GM23338 (cell line): ENCODE data around the gene JAG2. TPM values are rescaled to one million over a fixed set of nuclear protein-coding genes. Genes with fewer than 3 reads are reported as not detected.

Experiments
- ATAC-seq: fragments of 200-7000 bp; cut with Tn5 transposase; 3 replicates; pipeline ENCODE4 v1.9.1; 2020
- DNase-seq: peaks from one replicate; pipeline ENCODE4 v3.0.0-alpha.2; 2015; ENCODE audit warnings: low spot score
- H2AFZ ChIP-seq: fragments of 200-600 bp; sonication (generic); 2 replicates; pipeline ENCODE4 v1.8.0; 2016; ENCODE audit warnings: antibody characterized with exemption, mild to moderate bottlenecking, moderate library complexity
- H3F3A ChIP-seq: fragments of 200-600 bp; sonication (generic); replicated peaks from 2 replicates; pipeline ENCODE4 v1.8.0; 2017; ENCODE audit warnings: antibody characterized with exemption, mixed run types, low read depth
- H3K27ac ChIP-seq: fragments of 200-600 bp; sonication (generic); 2 replicates; pipeline ENCODE4 v1.6.1; 2016; ENCODE audit warnings: low read depth
- H3K27me3 ChIP-seq: fragments of 200-600 bp; sonication (generic); 2 replicates; pipeline ENCODE4 v1.8.0; 2016; ENCODE audit warnings: mild to moderate bottlenecking, mixed run types, moderate library complexity; ENCODE audit not compliant: insufficient read depth
- H3K36me3 ChIP-seq: fragments of 200-600 bp; sonication (generic); 2 replicates; pipeline ENCODE4 v1.8.0; 2016; ENCODE audit warnings: mild to moderate bottlenecking; ENCODE audit not compliant: insufficient read depth
- H3K4me1 ChIP-seq: fragments of 200-600 bp; sonication (generic); 2 replicates; pipeline ENCODE4 v1.8.0; 2016; ENCODE audit warnings: mild to moderate bottlenecking, moderate library complexity; ENCODE audit not compliant: insufficient read depth
- H3K4me2 ChIP-seq: fragments of 200-600 bp; sonication (generic); 2 replicates; pipeline ENCODE4 v1.7.1; 2017; ENCODE audit warnings: mixed run types
- H3K4me3 ChIP-seq: fragments of 200-600 bp; sonication (generic); 2 replicates; pipeline ENCODE4 v1.6.1; 2016; ENCODE audit warnings: mixed run types
- H3K79me2 ChIP-seq: fragments of 200-600 bp; sonication (generic); replicated peaks from 2 replicates; pipeline ENCODE4 v1.8.0; 2017; ENCODE audit warnings: mild to moderate bottlenecking; ENCODE audit not compliant: insufficient read depth
- H3K9me2 ChIP-seq: fragments of 200-600 bp; sonication (generic); 2 replicates; pipeline ENCODE4 v1.8.0; 2017; ENCODE audit not compliant: insufficient read depth
- H4K20me1 ChIP-seq: fragments of 200-600 bp; sonication (generic); replicated peaks from 2 replicates; pipeline ENCODE4 v1.8.0; 2017; ENCODE audit warnings: mild to moderate bottlenecking; ENCODE audit not compliant: insufficient read depth
- H3K27ac Mint-ChIP-seq: 2 replicates; pipeline ENCODE4 v1.8.0; 2020; ENCODE audit warnings: inconsistent platforms, mild to moderate bottlenecking, moderate library complexity, mixed read lengths
- H3K27me3 Mint-ChIP-seq: 3 replicates; pipeline ENCODE4 v1.8.0; 2022; ENCODE audit warnings: low read depth, mild to moderate bottlenecking, moderate library complexity, mixed read lengths, inconsistent platforms; ENCODE audit not compliant: insufficient read depth, poor library complexity
- H3K36me3 Mint-ChIP-seq: 3 replicates; pipeline ENCODE4 v1.8.0; 2021; ENCODE audit warnings: low read depth, mild to moderate bottlenecking, inconsistent platforms, moderate library complexity, mixed read lengths
- H3K4me1 Mint-ChIP-seq: 3 replicates; pipeline ENCODE4 v1.8.0; 2020; ENCODE audit warnings: mild to moderate bottlenecking, inconsistent platforms, mixed read lengths
- H3K4me3 Mint-ChIP-seq: 3 replicates; pipeline ENCODE4 v1.8.0; 2021; ENCODE audit warnings: moderate library complexity, mild to moderate bottlenecking, inconsistent platforms, mixed read lengths
- H3K9me3 Mint-ChIP-seq: 3 replicates; pipeline ENCODE4 v1.8.0; 2020; ENCODE audit warnings: moderate library complexity, mild to moderate bottlenecking, inconsistent platforms, mixed read lengths
- CREB1 ChIP-seq: fragments of 250-450 bp; sonication (Bioruptor Pico); IDR thresholded peaks from 2 replicates; pipeline ENCODE4 v1.5.0; 2020; ENCODE audit warnings: low read depth, mild to moderate bottlenecking, moderate library complexity
- CTCF ChIP-seq, 2 experiments: fragments of 200-600 bp in 1 of 2; sonication (generic) in 1 of 2; conservative IDR thresholded peaks; 2 replicates each; pipeline versions ENCODE4 v1.5.1 to v1.6.1; 2016 to 2017; ENCODE audit warnings: antibody characterized with exemption in 2 of 2, low read depth in 2 of 2, mild to moderate bottlenecking in 2 of 2, moderate library complexity in 1 of 2
- EZH2 ChIP-seq: fragments of 200-600 bp; sonication (generic); IDR thresholded peaks from one replicate; pipeline ENCODE4 v1.8.0; 2017; ENCODE audit warnings: antibody characterized with exemption, mild to moderate bottlenecking, low read depth; ENCODE audit not compliant: unreplicated experiment
- EZH2phosphoT487 ChIP-seq: fragments of 200-600 bp; sonication (generic); IDR thresholded peaks from one replicate; pipeline ENCODE4 v1.8.1; 2018; ENCODE audit warnings: antibody characterized with exemption; ENCODE audit not compliant: unreplicated experiment
- JUNB ChIP-seq: IDR thresholded peaks from one replicate; pipeline ENCODE4 v1.6.1; 2016; ENCODE audit warnings: antibody characterized with exemption; ENCODE audit not compliant: unreplicated experiment
- NANOG ChIP-seq: IDR thresholded peaks from 2 replicates; pipeline ENCODE4 v1.6.1; 2016; ENCODE audit warnings: antibody characterized with exemption, borderline replicate concordance
- POLR2AphosphoS5 ChIP-seq: IDR thresholded peaks from 2 replicates; pipeline ENCODE4 v1.6.1; 2016; ENCODE audit warnings: antibody characterized with exemption, low read depth
- STAT1 ChIP-seq: IDR thresholded peaks from one replicate; pipeline ENCODE4 v1.6.1; 2016; ENCODE audit warnings: antibody characterized with exemption; ENCODE audit not compliant: unreplicated experiment
- ZNF114 ChIP-seq: fragments of 250-450 bp; sonication (Bioruptor Pico); IDR thresholded peaks from 2 replicates; pipeline ENCODE4 v1.5.0; 2020; ENCODE audit warnings: mild to moderate bottlenecking, moderate library complexity
- ZNF331 ChIP-seq: fragments of 250-450 bp; sonication (Bioruptor Pico); IDR thresholded peaks from 2 replicates; pipeline ENCODE4 v1.5.0; 2020; ENCODE audit warnings: low read depth, mild to moderate bottlenecking, moderate library complexity
- ZNF462 ChIP-seq: fragments of 250-450 bp; sonication (Bioruptor Pico); IDR thresholded peaks from 2 replicates; pipeline ENCODE4 v1.5.0; 2020; ENCODE audit warnings: mild to moderate bottlenecking, moderate library complexity
- polyA plus RNA-seq: library from polyadenylated mRNA; unstranded; fragments of >200 nt; fragmentation: Nextera tagmentation; extraction: Ambion mirVana; gene quantifications from 2 replicates; pipeline ENCODE4 v1.2.1, GENCODE V29; 2016
- total RNA-seq: library from RNA; depleted of rRNA; stranded (reverse); fragments of >200 nt; shearing (Covaris generic); gene quantifications from 2 replicates; pipeline ENCODE4 v1.2.3, GENCODE V29; 2014

Gene JAG2
- total and polyA plus RNA-seq, 2 experiments from 2014 or later: 1.9 to 10.3 TPM

GRCh38 chr14:105099778-105100177 lies 68.8 kb downstream of the JAG2 start (continued):
- TF ChIP-seq CTCF (conservative IDR thresholded peaks at IDR 0.05; ENCODE audit: low read depth in 2 of 2) (no peak), JUNB (no peak)

GRCh38 chr14:105098316-105098715 lies 70.3 kb downstream of the JAG2 start:
- H3K9me3 Mint-ChIP-seq: peaks cover 34% of the 10 kb centered on the region
- no peaks in the 10 kb centered on the region for H3K79me2 ChIP-seq
- H2AFZ ChIP-seq: no peak overlapping the region
- peaks cover 4% of the 10 kb centered on the region for H3K36me3 Mint-ChIP-seq
- peaks cover 19% of the 10 kb centered on the region for H3K27me3 ChIP-seq
- no peak for DNase-seq
- no peak for ATAC-seq
- H3K4me1 ChIP-seq: no peaks in the 10 kb centered on the region; the same call in 1 of the 2 replicates
- no peaks in the 10 kb centered on the region for H3K36me3 ChIP-seq
- H3K4me1 Mint-ChIP-seq: no peaks in the 10 kb centered on the region; the same call in 2 of the 3 replicates
- H3F3A ChIP-seq: no peaks in the 10 kb centered on the region
- no peak overlapping the region for H3K27ac Mint-ChIP-seq
- TF ChIP-seq JUNB (no peak), POLR2AphosphoS5 (no peak), ZNF114 (CRISPR knock-in tag) (no peak), EZH2phosphoT487 (no peak), ZNF331 (CRISPR knock-in tag) (no peak), NANOG (no peak), CREB1 (CRISPR knock-in tag) (no peak), STAT1 (no peak)
- H3K27ac ChIP-seq: no peak overlapping the region
- H4K20me1 ChIP-seq: no peaks in the 10 kb centered on the region
- no peak overlapping the region for H3K4me3 ChIP-seq
- no peaks in the 10 kb centered on the region for H3K9me2 ChIP-seq
- no peak overlapping the region for H3K4me3 Mint-ChIP-seq
- H3K4me2 ChIP-seq: no peak overlapping the region
- peaks cover 16% of the 10 kb centered on the region for H3K27me3 Mint-ChIP-seq

- Mint-ChIP-seq H3K9me3 (peaks cover 34% of the 10 kb centered on the region), H3K27me3 (peaks cover 16% of the 10 kb centered on the region), H3K4me1 (no peaks in the 10 kb centered on the region; the same call in 2 of the 3 replicates), H3K27ac (no peak overlapping the region), H3K4me3 (no peak overlapping the region), H3K36me3 (peaks cover 4% of the 10 kb centered on the region)
- Histone ChIP-seq H3F3A (no peaks in the 10 kb centered on the region), H3K4me3 (no peak overlapping the region), H3K9me2 (no peaks in the 10 kb centered on the region), H3K36me3 (no peaks in the 10 kb centered on the region), H2AFZ (no peak overlapping the region), H3K4me1 (no peaks in the 10 kb centered on the region; the same call in 1 of the 2 replicates), H4K20me1 (no peaks in the 10 kb centered on the region), H3K79me2 (no peaks in the 10 kb centered on the region), H3K27me3 (peaks cover 22% of the 10 kb centered on the region), H3K27ac (no peak overlapping the region), H3K4me2 (no peak overlapping the region)
- ATAC-seq (no peak), DNase-seq (no peak)
- no peak for TF ChIP-seq JUNB
- no peak for TF ChIP-seq ZNF114 (CRISPR knock-in tag)
- TF ChIP-seq ZNF462 (CRISPR knock-in tag): no peak
- no peak for TF ChIP-seq POLR2AphosphoS5
- no peak for TF ChIP-seq EZH2
Observed at GRCh38 chr14:105097794-105098127, 70.8 kb downstream of the JAG2 start.
